GM06990 (cell line): ENCODE data around the gene IER2.
A peak's percentile ranks its signal among the peaks of the same experiment; 100 is the strongest.

ENCODE experiments used
- DNase-seq: peaks from one replicate; pipeline ENCODE4 v3.0.0-alpha.2; 2011; ENCODE audit not compliant: insufficient read length; ENCODE audit errors: extremely low read depth
- H3K27me3 ChIP-seq: replicated peaks from 2 replicates; pipeline ENCODE4 v1.6.0; 2011; ENCODE audit warnings: low read length; ENCODE audit not compliant: control insufficient read depth, insufficient read depth
- H3K36me3 ChIP-seq: 2 replicates; pipeline ENCODE4 v1.5.1; 2011; ENCODE audit warnings: low read length; ENCODE audit not compliant: control insufficient read depth, insufficient read depth
- H3K4me3 ChIP-seq: replicated peaks from 2 replicates; pipeline ENCODE4 v1.5.1; 2011; ENCODE audit warnings: low read depth, mild to moderate bottlenecking, control low read depth, low read length
- CTCF ChIP-seq: IDR thresholded peaks from 2 replicates; pipeline ENCODE4 v1.5.1; 2011; ENCODE audit warnings: low read length, control low read depth, mild to moderate bottlenecking, inconsistent platforms; ENCODE audit not compliant: insufficient read depth, poor library complexity, severe bottlenecking

IER2 gene

GRCh38 chr19:13102666-13103580 is 47.3 kb upstream of the IER2 start, which contains the start of gene LYL1:
LYL1 (minus strand) TSS chr19:13102858; CDS start chr19:13101171, 1,687 bp downstream.
- peak within 1 kb of the TSS; percentile 68 for H3K4me3 ChIP-seq
- DNase-seq, result peak; percentile 91
- TF ChIP-seq CTCF, result no peak
- peaks cover 2% of the 10 kb centered on the region; the same call in 1 of the 2 replicates for H3K36me3 ChIP-seq
- no peaks in the 10 kb centered on the region for H3K27me3 ChIP-seq

GRCh38 chr19:13103581-13104359 is 46.4 kb upstream of the IER2 start:
- Histone ChIP-seq H3K36me3 (peaks cover 2% of the 10 kb centered on the region; the same call in 1 of the 2 replicates), H3K4me3 (peak overlapping the region; percentile 63), H3K27me3 (no peaks in the 10 kb centered on the region)
- no peak for DNase-seq
- TF ChIP-seq CTCF, result no peak

GRCh38 chr19:13104360-13104847 is 45.8 kb upstream of the IER2 start:
- H3K36me3 ChIP-seq, result peaks cover 2% of the 10 kb centered on the region
- DNase-seq, result peak; percentile 90

GRCh38 chr19:13104848-13105711 is 45.1 kb upstream of the IER2 start:
- DNase-seq, result peak; percentile 66
- Histone ChIP-seq H3K27me3 (no peaks in the 10 kb centered on the region), H3K36me3 (peaks cover 5% of the 10 kb centered on the region), H3K4me3 (peak overlapping the region; percentile 63)
- TF ChIP-seq CTCF, result no peak

More at GRCh38 chr19:13104360-13104847, 45.8 kb upstream of the IER2 start:
- no peaks in the 10 kb centered on the region for H3K27me3 ChIP-seq
- TF ChIP-seq CTCF, result peak; percentile 98
- peak overlapping the region; percentile 63 for H3K4me3 ChIP-seq

- peaks cover 13% of the 10 kb centered on the region for H3K36me3 ChIP-seq
- TF ChIP-seq CTCF, result no peak
- no peaks in the 10 kb centered on the region for H3K27me3 ChIP-seq
- no peak overlapping the region for H3K4me3 ChIP-seq
- DNase-seq, result no peak
These were observed 40.7 kb upstream of the IER2 start for GRCh38 chr19:13109361-13110098.
